Coronary artery (tissue), 2 donors: Measurements from ENCODE around the gene SRC.
A peak's percentile ranks its signal among the peaks of the same experiment; 100 is the strongest.
"Not testable (repeated sequence)": the region's sequence is repeated elsewhere in the genome, so short reads cannot be mapped to it uniquely, and the experiment has no call there.

Experiments used
- DNase-seq: peaks from one replicate; pipeline ENCODE4 v3.0.0-alpha.2; 2017; ENCODE audit warnings: low spot score
- H3K27ac ChIP-seq, 2 donors: fragments of 200-600 bp; sonication (generic); one replicate each; pipeline ENCODE4 v1.5.1; 2016 to 2019
- H3K4me3 ChIP-seq: fragments of 200-600 bp; sonication (generic); 2 replicates; pipeline ENCODE4 v1.5.1; 2016; ENCODE audit warnings: mild to moderate bottlenecking, moderate library complexity
- CTCF ChIP-seq: fragments of 200-600 bp; sonication (generic); IDR thresholded peaks from one replicate; pipeline ENCODE4 v1.5.1; 2019; ENCODE audit warnings: antibody characterized with exemption

Gene SRC

DNA sequence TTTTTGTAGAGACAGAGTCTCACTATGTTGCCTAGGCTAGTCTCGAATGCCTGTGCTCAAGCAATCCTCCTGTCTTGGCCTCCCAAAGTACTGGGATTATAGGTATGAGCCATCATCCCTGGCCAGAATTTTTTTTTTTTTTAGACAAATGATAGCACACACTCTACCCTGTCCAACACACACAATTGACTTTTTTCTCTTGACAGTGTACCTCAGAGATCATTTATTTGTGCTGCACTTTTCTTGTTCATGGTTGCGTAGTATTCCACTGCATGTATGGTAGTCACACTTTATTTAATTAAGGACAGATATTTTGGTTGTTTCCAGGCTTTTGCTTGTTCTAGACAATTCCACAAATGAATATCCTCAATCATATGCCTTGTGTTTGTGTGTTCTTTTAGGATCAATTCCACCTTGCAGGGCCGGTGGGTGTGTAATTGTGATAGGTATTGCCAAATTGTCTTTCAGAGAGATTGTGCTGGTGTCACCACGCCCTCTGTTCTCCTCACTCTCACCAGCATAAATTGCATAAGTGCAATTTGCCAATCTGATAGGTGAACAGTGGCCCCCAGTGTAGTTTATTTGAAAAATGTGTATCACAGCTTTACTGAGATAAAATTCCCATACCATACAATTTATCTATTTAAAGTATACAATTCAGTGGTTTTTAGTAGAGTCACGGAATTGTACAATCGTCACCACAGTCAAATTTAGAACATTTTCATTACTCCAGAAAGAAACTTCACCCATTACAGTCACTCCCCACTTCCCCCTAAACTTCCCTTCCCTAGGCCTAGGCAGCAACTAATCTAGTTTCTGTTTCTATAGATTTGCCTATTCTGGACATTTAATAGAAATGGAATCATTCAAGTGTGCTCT lies 20.1 kb downstream of the SRC start:
- DNase-seq = no peak
- Histone ChIP-seq H3K27ac (peak overlapping the region in 1 of 2 donors; percentile 33), H3K4me3 (no peak overlapping the region)
- no peak for TF ChIP-seq CTCF

- no peak overlapping the region for H3K4me3 ChIP-seq
- no peak overlapping the region for H3K27ac ChIP-seq
- no peak for DNase-seq
- TF ChIP-seq CTCF = no peak
Observed at GRCh38 chr20:37366743-37367142, 20.8 kb downstream of the SRC start.

DNA sequence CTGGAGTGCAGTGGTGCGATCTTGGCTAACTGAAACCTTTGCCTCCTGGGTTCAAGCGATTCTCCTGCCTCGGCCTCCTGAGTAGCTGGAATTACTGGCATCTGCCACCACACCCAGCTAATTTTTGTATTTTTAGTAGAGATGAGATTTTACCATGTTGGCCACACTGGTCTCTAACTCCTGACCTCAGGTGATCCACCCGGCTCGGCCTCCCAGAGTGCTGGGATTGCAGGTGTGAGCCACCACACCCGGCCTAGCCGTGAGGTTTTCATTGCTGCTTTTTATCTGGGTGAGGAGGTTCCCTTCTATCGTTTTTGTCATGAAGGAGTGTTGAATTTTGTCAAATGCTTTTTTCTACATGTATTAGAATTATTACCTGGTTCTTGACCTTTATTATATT lies 23.9 kb downstream of the SRC start:
- TF ChIP-seq CTCF = no peak
- H3K27ac ChIP-seq = no peak overlapping the region
- H3K4me3 ChIP-seq = no peak overlapping the region
- peak; percentile 24 for DNase-seq

- not testable (repeated sequence) for H3K27ac ChIP-seq, H3K4me3 ChIP-seq, DNase-seq
Observed at GRCh38 chr20:37371845-37372244, 25.9 kb downstream of the SRC start.

DNA sequence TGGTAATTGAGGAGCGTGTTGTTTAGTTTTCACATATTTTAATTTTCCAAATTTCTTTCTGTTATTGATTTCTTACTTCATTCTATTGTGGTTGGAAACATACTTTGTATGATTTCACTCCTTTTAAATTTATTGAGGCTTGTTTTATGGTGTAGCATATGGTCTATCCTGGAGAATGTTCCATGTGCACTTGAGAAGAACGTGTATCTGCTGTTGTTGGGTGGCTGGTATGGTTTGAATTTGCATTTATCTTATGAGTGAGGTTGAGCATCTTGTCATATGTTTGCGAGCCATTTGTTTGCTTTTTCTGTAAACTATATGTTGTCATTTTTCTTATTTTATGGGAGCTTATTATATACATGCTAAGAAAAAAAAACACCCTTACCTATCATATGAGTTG lies 26.5 kb downstream of the SRC start:
- TF ChIP-seq CTCF = no peak
- no peak for DNase-seq
- Histone ChIP-seq H3K4me3 (no peak overlapping the region), H3K27ac (no peak overlapping the region)

GRCh38 chr20:37373020-37373598 lies 27.2 kb downstream of the SRC start:
- Histone ChIP-seq H3K27ac (no peak overlapping the region), H3K4me3 (no peak overlapping the region)
- TF ChIP-seq CTCF = no peak
- no peak for DNase-seq

DNA sequence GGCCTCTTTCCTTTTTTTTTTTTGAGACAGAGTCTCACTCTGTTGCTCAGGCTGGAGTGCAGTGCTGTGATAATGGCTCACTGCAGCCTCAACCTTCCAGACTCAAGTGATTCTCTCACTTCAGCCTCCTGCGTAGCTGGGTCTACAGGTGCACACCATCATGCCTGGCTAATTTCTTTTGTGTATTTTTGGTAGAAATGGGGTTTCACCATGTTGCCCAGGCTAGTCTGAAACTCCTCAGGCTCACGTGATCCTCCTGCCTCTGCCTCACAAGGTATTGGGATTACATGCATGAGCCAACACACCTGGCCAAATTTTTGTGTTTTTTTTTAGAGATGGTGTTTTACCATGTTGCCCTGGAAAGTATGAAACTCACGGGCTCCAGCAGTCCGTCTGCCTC lies 29.3 kb downstream of the SRC start:
- DNase-seq = no peak
- TF ChIP-seq CTCF = no peak
- Histone ChIP-seq H3K27ac (no peak overlapping the region), H3K4me3 (no peak overlapping the region)
